ENCODE measurements around the gene HBG2. TPM values are rescaled to one million over a fixed set of nuclear protein-coding genes. Genes with fewer than 3 reads are reported as not detected.

The HBG2 gene
- total and polyA plus RNA-seq, 10 of the 15 experiments (the other 5 are each of a cell fraction or from before 2014, with no cell fraction given): 1.1 to 8.3 (median 2.9) TPM; not detected in 5

DNA sequence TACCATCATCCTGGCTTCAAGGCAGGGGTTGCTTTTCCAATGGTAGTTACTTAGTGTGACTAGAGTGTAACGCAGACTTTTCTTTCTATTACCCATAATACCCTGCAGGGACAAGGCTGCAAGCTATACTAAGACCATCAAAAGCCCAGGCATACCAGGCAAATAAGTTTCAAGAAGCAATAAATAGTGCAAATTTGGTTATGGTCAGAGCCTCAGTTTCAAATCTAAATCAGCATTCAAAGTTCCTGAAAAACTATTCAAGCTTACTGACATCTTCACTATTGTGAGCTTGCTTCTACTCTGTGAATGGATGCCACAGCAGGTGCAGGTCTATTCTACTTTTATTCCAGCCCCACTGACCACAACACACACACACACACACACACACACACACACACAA is 25.2 kb downstream of the HBG2 start:
- no peaks in the 10 kb centered on the region for H3K27me3 ChIP-seq (replicated peaks in 1 of 2; ENCODE audit: control insufficient read depth in 2 of 2, insufficient read depth in 2 of 2, low read length in 1 of 2)
- no peak overlapping the region for H3K4me2 ChIP-seq (ENCODE audit: control insufficient read depth, insufficient read depth)
- ATAC-seq (no peak), FAIRE-seq (no peak), DNase-seq (ENCODE audit: low read depth, low spot score) (no peak)
- H3K79me2 ChIP-seq (ENCODE audit: control insufficient read depth, insufficient read depth, low read length): no peaks in the 10 kb centered on the region
- SMC1A ChIA-PET (ENCODE audit: uncharacterized antibody, unreplicated experiment): interaction anchor here (0.7 kb wide), 1 partner anchor 354 kb away, joined by 3 read pairs; no protein-coding TSS in a partner anchor
- RAD21 ChIA-PET (ENCODE audit: unreplicated experiment): no interaction called here
- H3K36me3 ChIP-seq (ENCODE audit: control insufficient read depth in 2 of 2, insufficient read depth in 2 of 2, low read length in 1 of 2): no peaks in the 10 kb centered on the region
- H2AFZ ChIP-seq (ENCODE audit: control insufficient read depth, low read depth, low read length): no peak overlapping the region
- H3K9ac ChIP-seq (ENCODE audit: control insufficient read depth, insufficient read depth, low read length): no peak overlapping the region
- in situ Hi-C loops (cut with MboI) (no loop called here), intact Hi-C loops (cut with micrococcal nuclease; ENCODE audit: unreplicated experiment) (no loop called here)
- POLR2A ChIA-PET: no interaction called here
- no peak overlapping the region for H3K27ac ChIP-seq (ENCODE audit: control insufficient read depth, insufficient read depth)
- no peaks in the 10 kb centered on the region; the same call in 1 of the 2 replicates for H3K4me1 ChIP-seq (ENCODE audit: control insufficient read depth, insufficient read depth, low read length)
- no TSS peak for BruUV-seq (replicated peaks)
- 42% methylated on average over 1 of the region's 1 CpG for WGBS (ENCODE audit: insufficient coverage, insufficient replicate concordance, low lambda C conversion rate, missing lambda C conversion rate)
- H3K9me3 ChIP-seq (replicated peaks; ENCODE audit: control insufficient read depth, insufficient read depth, low read length): no peaks in the 10 kb centered on the region
- H4K20me1 ChIP-seq (ENCODE audit: control insufficient read depth, insufficient read depth): no peaks in the 10 kb centered on the region
- CTCF ChIA-PET: no interaction called here
- H3K4me3 ChIP-seq: no peak overlapping the region
- TF ChIP-seq ATF3 (IDR thresholded peaks at IDR 0.05; ENCODE audit: borderline replicate concordance, extremely low read depth, low read depth, low read length): no peak
- no peak for TF ChIP-seq SMARCA5 (IDR thresholded peaks at IDR 0.05)
- TF ChIP-seq USF2 (IDR thresholded peaks at IDR 0.05; ENCODE audit: borderline replicate concordance, low read depth, low read length): no peak
- TF ChIP-seq, protein P1, sequence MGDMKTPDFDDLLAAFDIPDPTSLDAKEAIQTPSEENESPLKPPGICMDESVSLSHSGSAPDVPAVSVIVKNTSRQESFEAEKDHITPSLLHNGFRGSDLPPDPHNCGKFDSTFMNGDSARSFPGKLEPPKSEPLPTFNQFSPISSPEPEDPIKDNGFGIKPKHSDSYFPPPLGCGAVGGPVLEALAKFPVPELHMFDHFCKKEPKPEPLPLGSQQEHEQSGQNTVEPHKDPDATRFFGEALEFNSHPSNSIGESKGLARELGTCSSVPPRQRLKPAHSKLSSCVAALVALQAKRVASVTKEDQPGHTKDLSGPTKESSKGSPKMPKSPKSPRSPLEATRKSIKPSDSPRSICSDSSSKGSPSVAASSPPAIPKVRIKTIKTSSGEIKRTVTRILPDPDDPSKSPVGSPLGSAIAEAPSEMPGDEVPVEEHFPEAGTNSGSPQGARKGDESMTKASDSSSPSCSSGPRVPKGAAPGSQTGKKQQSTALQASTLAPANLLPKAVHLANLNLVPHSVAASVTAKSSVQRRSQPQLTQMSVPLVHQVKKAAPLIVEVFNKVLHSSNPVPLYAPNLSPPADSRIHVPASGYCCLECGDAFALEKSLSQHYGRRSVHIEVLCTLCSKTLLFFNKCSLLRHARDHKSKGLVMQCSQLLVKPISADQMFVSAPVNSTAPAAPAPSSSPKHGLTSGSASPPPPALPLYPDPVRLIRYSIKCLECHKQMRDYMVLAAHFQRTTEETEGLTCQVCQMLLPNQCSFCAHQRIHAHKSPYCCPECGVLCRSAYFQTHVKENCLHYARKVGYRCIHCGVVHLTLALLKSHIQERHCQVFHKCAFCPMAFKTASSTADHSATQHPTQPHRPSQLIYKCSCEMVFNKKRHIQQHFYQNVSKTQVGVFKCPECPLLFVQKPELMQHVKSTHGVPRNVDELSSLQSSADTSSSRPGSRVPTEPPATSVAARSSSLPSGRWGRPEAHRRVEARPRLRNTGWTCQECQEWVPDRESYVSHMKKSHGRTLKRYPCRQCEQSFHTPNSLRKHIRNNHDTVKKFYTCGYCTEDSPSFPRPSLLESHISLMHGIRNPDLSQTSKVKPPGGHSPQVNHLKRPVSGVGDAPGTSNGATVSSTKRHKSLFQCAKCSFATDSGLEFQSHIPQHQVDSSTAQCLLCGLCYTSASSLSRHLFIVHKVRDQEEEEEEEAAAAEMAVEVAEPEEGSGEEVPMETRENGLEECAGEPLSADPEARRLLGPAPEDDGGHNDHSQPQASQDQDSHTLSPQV (IDR thresholded peaks at IDR 0.05): no peak
- no peak for TF ChIP-seq POLR2A (IDR thresholded peaks at IDR 0.05; ENCODE audit: low read depth, low read length)
- no peak for TF ChIP-seq MTA2 (IDR thresholded peaks at IDR 0.05; ENCODE audit: low read depth)
- TF ChIP-seq SP1 (IDR thresholded peaks at IDR 0.05; ENCODE audit: low read depth, low read length): no peak
- no peak for TF ChIP-seq TARDBP (IDR thresholded peaks at IDR 0.05; ENCODE audit: borderline replicate concordance)
- no peak for TF ChIP-seq TBL1XR1 (IDR thresholded peaks at IDR 0.05; ENCODE audit: low read depth, low read length)
- TF ChIP-seq KDM1A (IDR thresholded peaks at IDR 0.05; ENCODE audit: borderline replicate concordance): no peak
- TF ChIP-seq NFYB (IDR thresholded peaks at IDR 0.05; ENCODE audit: insufficient read depth, low read depth, low read length): no peak
- no peak for TF ChIP-seq ZNF687 (IDR thresholded peaks at IDR 0.05)
- no peak for TF ChIP-seq NR2C2 (IDR thresholded peaks at IDR 0.05; ENCODE audit: borderline replicate concordance, control insufficient read depth, insufficient read length, low read depth)
- TF ChIP-seq, protein P2, sequence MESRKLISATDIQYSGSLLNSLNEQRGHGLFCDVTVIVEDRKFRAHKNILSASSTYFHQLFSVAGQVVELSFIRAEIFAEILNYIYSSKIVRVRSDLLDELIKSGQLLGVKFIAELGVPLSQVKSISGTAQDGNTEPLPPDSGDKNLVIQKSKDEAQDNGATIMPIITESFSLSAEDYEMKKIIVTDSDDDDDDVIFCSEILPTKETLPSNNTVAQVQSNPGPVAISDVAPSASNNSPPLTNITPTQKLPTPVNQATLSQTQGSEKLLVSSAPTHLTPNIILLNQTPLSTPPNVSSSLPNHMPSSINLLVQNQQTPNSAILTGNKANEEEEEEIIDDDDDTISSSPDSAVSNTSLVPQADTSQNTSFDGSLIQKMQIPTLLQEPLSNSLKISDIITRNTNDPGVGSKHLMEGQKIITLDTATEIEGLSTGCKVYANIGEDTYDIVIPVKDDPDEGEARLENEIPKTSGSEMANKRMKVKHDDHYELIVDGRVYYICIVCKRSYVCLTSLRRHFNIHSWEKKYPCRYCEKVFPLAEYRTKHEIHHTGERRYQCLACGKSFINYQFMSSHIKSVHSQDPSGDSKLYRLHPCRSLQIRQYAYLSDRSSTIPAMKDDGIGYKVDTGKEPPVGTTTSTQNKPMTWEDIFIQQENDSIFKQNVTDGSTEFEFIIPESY (IDR thresholded peaks at IDR 0.05): no peak

Measured in GM12878 (cell line).